MM.1S (cell line): ENCODE measurements around the gene PANX1.

Experiments used
- DNase-seq: peaks from one replicate; pipeline ENCODE4 v3.0.0-alpha.2; 2015
- H2AFZ ChIP-seq: fragments of 300-600 bp; sonication (generic); 2 replicates; pipeline ENCODE4 v1.6.0; 2016; ENCODE audit warnings: antibody characterized with exemption, low read length
- H3F3A ChIP-seq: fragments of 300-600 bp; sonication (generic); 2 replicates; pipeline ENCODE4 v1.6.1; 2016; ENCODE audit warnings: mild to moderate bottlenecking, antibody characterized with exemption, low read length, moderate library complexity, mixed read lengths; ENCODE audit not compliant: insufficient read depth
- H3K27ac ChIP-seq: fragments of 300-600 bp; sonication (generic); 2 replicates; pipeline ENCODE4 v1.5.1; 2016; ENCODE audit warnings: mild to moderate bottlenecking, low read length
- H3K27me3 ChIP-seq: fragments of 300-600 bp; sonication (generic); replicated peaks from 2 replicates; pipeline ENCODE4 v1.6.0; 2016; ENCODE audit warnings: low read length; ENCODE audit not compliant: insufficient read depth
- H3K36me3 ChIP-seq: fragments of 300-600 bp; sonication (generic); replicated peaks from 2 replicates; pipeline ENCODE4 v1.6.1; 2016; ENCODE audit warnings: mild to moderate bottlenecking, low read length, mixed read lengths; ENCODE audit not compliant: insufficient read depth
- H3K4me1 ChIP-seq: fragments of 300-600 bp; sonication (generic); 2 replicates; pipeline ENCODE4 v1.6.1; 2016; ENCODE audit warnings: low read length, mixed read lengths
- H3K4me2 ChIP-seq: fragments of 300-600 bp; sonication (generic); 2 replicates; pipeline ENCODE4 v1.6.0; 2016; ENCODE audit warnings: low read depth, low read length
- H3K4me3 ChIP-seq: fragments of 300-600 bp; sonication (generic); 2 replicates; pipeline ENCODE4 v1.5.1; 2016; ENCODE audit warnings: low read length, mixed read lengths
- H3K79me2 ChIP-seq: fragments of 300-600 bp; sonication (generic); 2 replicates; pipeline ENCODE4 v1.6.1; 2016; ENCODE audit warnings: mixed run types, low read length, mixed read lengths
- H3K9ac ChIP-seq: fragments of 300-600 bp; sonication (generic); 2 replicates; pipeline ENCODE4 v1.6.1; 2016; ENCODE audit warnings: low read length, mixed read lengths
- H3K9me2 ChIP-seq: fragments of 300-600 bp; sonication (generic); replicated peaks from 2 replicates; pipeline ENCODE4 v1.6.1; 2016; ENCODE audit warnings: mild to moderate bottlenecking, low read length, mixed read lengths; ENCODE audit not compliant: insufficient read depth
- H3K9me3 ChIP-seq: fragments of 300-600 bp; sonication (generic); replicated peaks from 2 replicates; pipeline ENCODE4 v1.6.1; 2016; ENCODE audit warnings: mild to moderate bottlenecking, low read length, mixed read lengths; ENCODE audit not compliant: insufficient read depth
- H4K20me1 ChIP-seq: fragments of 300-600 bp; sonication (generic); 2 replicates; pipeline ENCODE4 v1.6.1; 2016; ENCODE audit warnings: mild to moderate bottlenecking, low read length, moderate library complexity, mixed read lengths; ENCODE audit not compliant: insufficient read depth
- CTCF ChIP-seq: fragments of 300-600 bp; sonication (generic); IDR thresholded peaks from 2 replicates; pipeline ENCODE4 v1.5.1; 2016; ENCODE audit warnings: antibody characterized with exemption, low read length, mixed read lengths
- EZH2 ChIP-seq: fragments of 300-600 bp; sonication (generic); optimal IDR thresholded peaks from 2 replicates; pipeline ENCODE3; 2017; ENCODE audit warnings: low read depth, mild to moderate bottlenecking, antibody characterized with exemption, low read length, mixed read lengths
- EZH2phosphoT487 ChIP-seq: fragments of 300-600 bp; sonication (generic); IDR thresholded peaks from 2 replicates; pipeline ENCODE4 v1.6.1; 2018; ENCODE audit warnings: antibody characterized with exemption, low read length

Gene PANX1

DNA sequence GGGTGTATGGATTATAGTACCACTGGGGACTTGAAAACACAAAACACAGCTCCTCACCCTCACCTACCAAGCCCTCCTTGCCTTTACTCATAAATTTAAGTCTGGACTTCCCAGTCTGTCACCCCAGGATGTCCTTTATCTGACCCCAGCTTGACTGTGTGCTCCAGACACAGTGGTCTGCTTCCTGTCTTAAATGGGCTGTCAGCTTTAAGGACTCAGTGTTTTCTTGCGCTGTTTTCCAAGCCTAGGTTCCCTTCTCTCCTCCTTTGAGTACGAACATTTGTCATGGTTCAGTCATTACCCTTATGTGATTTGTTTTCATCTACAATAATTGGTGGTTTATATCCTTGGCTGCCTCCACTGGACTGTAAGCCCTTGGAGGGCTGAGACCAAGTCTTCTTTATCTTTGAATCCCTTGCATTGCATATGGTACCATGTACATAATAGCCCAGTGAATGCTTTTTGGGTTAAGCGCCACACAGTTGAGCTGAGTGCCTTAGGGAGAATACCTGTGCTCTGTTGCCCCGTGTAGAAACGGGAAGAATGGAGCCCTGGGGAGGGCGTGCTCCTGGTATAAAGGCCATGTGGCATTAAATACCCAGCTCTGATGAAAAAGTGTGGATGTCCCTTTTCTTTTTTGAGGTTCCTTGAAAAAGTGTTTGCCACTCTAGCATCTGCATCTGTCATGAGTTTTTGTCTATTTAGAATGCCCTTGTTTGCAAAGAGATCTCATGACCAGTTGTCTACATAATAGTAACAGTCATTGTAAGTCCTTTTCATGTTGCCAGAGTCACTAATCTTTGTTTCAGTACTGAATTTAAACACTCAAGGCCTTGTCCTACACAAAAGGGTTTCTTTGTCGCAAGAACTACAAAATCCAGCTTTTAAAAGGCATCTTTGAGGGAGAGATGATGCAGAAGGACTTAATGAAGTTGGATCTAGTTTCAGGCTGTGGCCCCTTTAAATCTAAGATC lies 14.0 kb downstream of the PANX1 start:
- Histone ChIP-seq H3K4me1 (no peaks in the 10 kb centered on the region), H3K79me2 (peaks cover 90% of the 10 kb centered on the region), H3K9me3 (no peaks in the 10 kb centered on the region), H3K27me3 (no peaks in the 10 kb centered on the region), H3F3A (no peaks in the 10 kb centered on the region), H3K36me3 (no peaks in the 10 kb centered on the region), H3K4me2 (no peak overlapping the region), H3K27ac (no peak overlapping the region), H3K4me3 (no peak overlapping the region), H3K9ac (no peak overlapping the region), H2AFZ (no peak overlapping the region), H3K9me2 (no peaks in the 10 kb centered on the region), H4K20me1 (no peaks in the 10 kb centered on the region)
- no peak for DNase-seq
- no peak for TF ChIP-seq EZH2phosphoT487
- no peak for TF ChIP-seq CTCF
- TF ChIP-seq EZH2 = no peak

- Histone ChIP-seq H4K20me1 (no peaks in the 10 kb centered on the region), H3F3A (no peaks in the 10 kb centered on the region), H3K36me3 (no peaks in the 10 kb centered on the region), H3K4me3 (no peak overlapping the region), H3K27ac (no peak overlapping the region), H3K9me2 (no peaks in the 10 kb centered on the region), H3K79me2 (peaks cover 93% of the 10 kb centered on the region), H3K9me3 (no peaks in the 10 kb centered on the region), H3K9ac (no peak overlapping the region), H3K27me3 (no peaks in the 10 kb centered on the region), H2AFZ (no peak overlapping the region), H3K4me1 (no peaks in the 10 kb centered on the region), H3K4me2 (no peak overlapping the region)
- no peak for DNase-seq
- TF ChIP-seq CTCF (no peak), EZH2phosphoT487 (no peak), EZH2 (no peak)
These were observed 15.6 kb downstream of the PANX1 start for GRCh38 chr11:94144216-94144615.

GRCh38 chr11:94144664-94145063 lies 16.0 kb downstream of the PANX1 start:
- Histone ChIP-seq H3K4me3 (no peak overlapping the region), H3K9me3 (no peaks in the 10 kb centered on the region), H3K27me3 (no peaks in the 10 kb centered on the region), H3K9me2 (no peaks in the 10 kb centered on the region), H3K36me3 (no peaks in the 10 kb centered on the region), H3K4me1 (no peaks in the 10 kb centered on the region), H3K27ac (no peak overlapping the region), H3K9ac (no peak overlapping the region), H3F3A (no peaks in the 10 kb centered on the region), H2AFZ (no peak overlapping the region), H3K79me2 (peaks cover 92% of the 10 kb centered on the region), H3K4me2 (no peak overlapping the region), H4K20me1 (no peaks in the 10 kb centered on the region)
- no peak for DNase-seq
- TF ChIP-seq CTCF = no peak
- TF ChIP-seq EZH2 = no peak
- no peak for TF ChIP-seq EZH2phosphoT487
